ENCODE results near the gene ETV7. TPM values are rescaled to one million over a fixed set of nuclear protein-coding genes. Genes with fewer than 3 reads are reported as not detected.

ETV7 gene
- total and polyA plus RNA-seq, 12 donors = 0.10 to 5.9 (median 0.17) TPM; not detected in 5

- Histone ChIP-seq H3K27ac (peak overlapping the region in 9 of 10 donors; percentile 52 to 85 (median 68)), H3K36me3 (no peaks in the 10 kb centered on the region), H3K4me1 (peaks cover 0 to 15% (median 8%) of the 10 kb centered on the region in 9 donors), H3K27me3 (no peaks in the 10 kb centered on the region), H3K4me3 (peak overlapping the region; percentile 5 to 67 (median 57)), H3K9me3 (no peaks in the 10 kb centered on the region)
- DNase-seq (no peak), ATAC-seq (peak in 1 of 8 donors; percentile 1)
- TF ChIP-seq CTCF (IDR thresholded peaks at IDR 0.05) = no peak
- 19% methylated on average over 4 of the region's 4 CpGs for WGBS, 2 donors
- intact Hi-C loops (cut with DNase I) = loop anchor here in 7 of 10 donors (1.0 to 10.0 kb wide), 8 partner anchors 20 to 332 kb away; partner anchors contain the start of genes SRSF3 (in 3 of the 7), KCTD20 (in 1 of the 7) and PXT1 (in 1 of the 7)
Observed at GRCh38 chr6:36422714-36423100, 35.2 kb upstream of the ETV7 start.

DNA sequence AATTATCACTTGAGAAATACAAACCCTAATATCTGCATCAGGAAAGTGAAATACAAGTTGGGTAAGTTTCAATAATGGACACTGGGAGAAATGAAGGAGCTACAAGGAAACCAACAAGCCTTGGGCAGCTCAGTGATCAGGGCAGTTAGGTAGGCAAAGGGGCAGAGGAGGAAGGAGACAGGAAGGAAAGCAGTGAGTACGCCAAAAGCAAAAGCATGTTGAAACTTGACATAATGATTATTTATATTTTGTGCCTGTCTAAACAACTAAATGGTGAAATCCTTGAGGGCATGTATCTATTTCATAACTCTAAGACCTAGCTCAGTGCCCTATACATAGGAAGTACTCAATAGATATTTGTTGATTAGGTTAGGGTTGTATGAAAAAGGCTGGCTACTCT lies 31.8 kb upstream of the ETV7 start:
- no peak for ATAC-seq
- no peak for TF ChIP-seq CTCF (IDR thresholded peaks at IDR 0.05)
- intact Hi-C loops (cut with DNase I) = no loop called here
- Histone ChIP-seq H3K27ac (no peak overlapping the region), H3K27me3 (no peaks in the 10 kb centered on the region), H3K4me1 (peaks cover 0 to 15% (median 8%) of the 10 kb centered on the region in 9 donors), H3K4me3 (no peak overlapping the region), H3K9me3 (no peaks in the 10 kb centered on the region), H3K36me3 (no peaks in the 10 kb centered on the region)
- 80 to 83% methylated on average over 1 of the region's 1 CpG for WGBS, 2 donors
- no peak for DNase-seq

- no peak for TF ChIP-seq CTCF (IDR thresholded peaks at IDR 0.05)
- intact Hi-C loops (cut with DNase I) = no loop called here
- Histone ChIP-seq H3K27ac (no peak overlapping the region), H3K27me3 (no peaks in the 10 kb centered on the region), H3K4me3 (no peak overlapping the region), H3K9me3 (peaks cover 0 to 5% (median 1%) of the 10 kb centered on the region in 11 donors), H3K4me1 (peaks cover 0 to 10% (median 7%) of the 10 kb centered on the region in 9 donors), H3K36me3 (no peaks in the 10 kb centered on the region)
- ATAC-seq (no peak), DNase-seq (no peak)
- WGBS, 2 donors = 73 to 88% methylated on average over 3 of the region's 3 CpGs
Observed at GRCh38 chr6:36418558-36418957, 31.1 kb upstream of the ETV7 start.

DNA sequence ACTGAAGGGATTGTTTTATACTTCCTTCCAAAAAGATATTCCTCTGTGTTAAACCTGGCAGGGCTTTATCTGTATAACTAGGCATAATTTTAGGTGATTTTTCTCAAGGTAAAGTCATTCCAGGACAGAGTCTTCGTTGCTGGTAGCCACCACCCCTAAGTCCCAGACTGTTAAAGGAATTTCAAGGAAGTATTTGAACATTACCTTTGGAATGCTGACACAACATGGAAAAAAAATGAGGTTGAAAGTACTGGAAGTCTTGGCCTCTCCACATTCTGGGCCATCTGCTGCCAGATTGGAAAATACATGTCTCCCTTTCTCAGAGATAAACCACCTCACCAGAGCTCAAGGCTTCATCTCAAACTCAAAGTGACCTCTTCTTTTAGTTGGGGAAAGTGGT lies 27.0 kb upstream of the ETV7 start:
- WGBS, 2 donors = 34 to 43% methylated on average over 1 of the region's 1 CpG
- Histone ChIP-seq H3K4me3 (no peak overlapping the region), H3K27me3 (no peaks in the 10 kb centered on the region), H3K36me3 (no peaks in the 10 kb centered on the region), H3K9me3 (peaks cover 0 to 17% (median 2%) of the 10 kb centered on the region in 11 donors), H3K4me1 (no peaks in the 10 kb centered on the region), H3K27ac (no peak overlapping the region)
- TF ChIP-seq CTCF (IDR thresholded peaks at IDR 0.05) = no peak
- intact Hi-C loops (cut with DNase I) = no loop called here
- ATAC-seq (no peak), DNase-seq (no peak)
